ENCODE data around the gene PRPF40B.

The PRPF40B gene

DNA sequence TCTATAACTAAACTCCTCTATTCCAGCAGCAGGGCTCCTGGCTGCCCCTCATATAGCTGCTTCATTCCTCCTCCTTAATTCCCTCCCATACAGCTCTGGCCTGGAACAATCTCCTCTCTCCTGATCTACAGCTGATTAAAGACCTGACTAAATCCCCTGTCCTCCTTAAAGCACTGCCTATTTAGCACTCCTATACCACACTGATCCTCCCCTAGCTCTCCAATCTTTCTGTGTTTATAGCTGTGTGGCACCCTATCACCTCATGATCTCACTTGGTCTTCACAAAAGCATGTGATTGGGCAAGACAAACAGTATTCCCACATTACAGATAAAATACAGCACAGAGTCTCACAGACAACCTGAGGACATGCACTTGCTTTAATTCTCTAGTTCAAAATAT lies 66.4 kb downstream of the PRPF40B start:
- no peak for DNase-seq

DNA sequence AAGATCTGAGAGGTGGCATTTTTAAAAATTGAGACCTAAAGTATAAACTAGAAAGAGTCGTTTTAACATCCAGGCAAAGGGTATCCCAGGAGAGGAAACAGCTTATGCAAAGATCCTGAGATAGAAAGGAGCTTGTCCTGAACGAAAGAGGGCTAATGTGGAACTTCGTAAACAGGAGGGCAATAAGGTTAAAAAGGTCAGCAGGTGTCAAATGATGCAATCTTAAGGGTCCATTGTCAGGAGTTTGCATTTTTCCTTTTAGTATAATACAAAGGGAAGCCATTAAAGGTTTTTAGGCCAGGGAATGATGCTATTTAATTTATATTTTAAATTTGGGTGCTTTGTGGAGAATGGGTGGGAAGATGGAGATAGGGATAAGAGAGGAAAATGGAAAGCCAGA lies 69.5 kb downstream of the PRPF40B start:
- DNase-seq: no peak

DNA sequence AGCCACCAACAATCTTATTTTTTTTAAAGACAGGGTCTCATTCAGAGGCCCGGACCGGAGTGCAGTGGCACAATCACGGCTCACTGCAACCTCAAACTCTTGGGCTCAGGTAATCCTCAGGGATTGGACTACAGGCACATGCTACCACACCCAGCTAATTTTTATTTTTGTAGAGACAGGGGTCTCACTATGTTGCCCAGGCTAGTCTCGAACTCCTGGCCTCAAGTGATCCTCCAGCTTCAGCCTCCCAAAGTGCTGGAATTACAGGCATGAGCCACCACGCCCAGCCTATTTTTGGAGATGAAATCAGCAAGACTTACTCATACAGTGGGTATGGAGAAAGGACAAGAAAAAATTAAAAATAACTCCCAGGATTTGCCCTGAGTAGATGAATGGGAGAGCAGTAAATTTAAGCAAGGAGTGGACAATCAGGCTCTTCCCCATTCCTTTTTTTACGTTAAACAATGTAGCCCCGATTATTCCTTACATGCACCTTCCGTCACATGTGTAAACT lies 70.6 kb downstream of the PRPF40B start:
- DNase-seq: no peak

All from cortex of kidney (tissue), 1 donor.